NCI-H82 treated with DMSO at 0.1 percent for 48 hours (cell line): ENCODE data around the gene TBL1XR1.

ENCODE experiments used
- DNase-seq: peaks from one replicate; lab custom pipeline; 2025; ENCODE audit not compliant: unreplicated experiment; lab: John Stamatoyannopoulos, UW

Gene TBL1XR1

GRCh38 chr3:177197041-177197726, at the start of gene TBL1XR1:
TBL1XR1 (minus strand) TSS chr3:177197482; CDS start chr3:177064977, 132,505 bp downstream.
- DNase-seq: peak; percentile 94

DNA sequence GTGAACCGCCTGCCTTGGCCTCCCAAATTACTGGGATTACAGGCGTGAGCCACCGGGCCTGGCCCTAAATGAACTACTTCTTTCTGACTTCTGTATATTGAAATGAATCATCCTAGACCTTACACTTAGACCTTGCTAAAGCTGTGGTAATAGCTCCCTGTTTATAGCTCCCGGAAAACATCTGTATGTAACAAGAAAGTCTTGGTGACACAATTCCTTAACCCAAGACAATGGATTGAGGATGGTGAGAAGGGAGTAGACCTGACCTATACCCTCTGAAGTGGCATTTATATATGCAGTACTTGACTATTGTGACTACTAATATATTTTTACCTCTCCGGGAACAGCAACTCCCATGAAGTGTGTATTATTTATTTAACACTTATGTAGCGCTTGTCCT, 48.0 kb upstream of the TBL1XR1 start:
- no peak for DNase-seq

- DNase-seq: no peak
Measured at GRCh38 chr3:177244606-177245005, 47.3 kb upstream of the TBL1XR1 start.

DNA sequence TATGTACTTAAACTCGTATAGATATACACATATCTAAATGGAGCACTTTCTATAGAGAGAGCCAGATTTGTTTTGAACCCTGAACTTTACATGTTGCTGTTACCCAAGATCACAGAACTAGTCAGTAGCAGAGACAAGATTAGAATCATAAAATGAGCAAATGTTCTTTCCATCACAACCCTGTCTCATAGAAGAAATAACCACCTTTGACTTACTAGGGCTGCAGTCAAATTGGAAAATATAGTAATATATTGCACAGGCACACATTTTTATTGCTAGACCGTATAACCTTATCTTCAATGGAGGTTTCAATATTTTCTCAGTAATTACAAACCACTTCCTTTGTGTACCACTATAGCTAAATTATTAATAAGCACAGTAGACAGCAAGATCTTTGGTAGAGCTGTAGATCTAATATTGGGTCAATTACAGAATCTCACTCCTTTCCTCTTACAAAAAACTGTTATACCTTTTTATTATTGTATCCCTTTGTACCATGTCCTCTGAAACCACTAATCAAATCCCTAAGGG, 41.5 kb upstream of the TBL1XR1 start:
- no peak for DNase-seq

DNA sequence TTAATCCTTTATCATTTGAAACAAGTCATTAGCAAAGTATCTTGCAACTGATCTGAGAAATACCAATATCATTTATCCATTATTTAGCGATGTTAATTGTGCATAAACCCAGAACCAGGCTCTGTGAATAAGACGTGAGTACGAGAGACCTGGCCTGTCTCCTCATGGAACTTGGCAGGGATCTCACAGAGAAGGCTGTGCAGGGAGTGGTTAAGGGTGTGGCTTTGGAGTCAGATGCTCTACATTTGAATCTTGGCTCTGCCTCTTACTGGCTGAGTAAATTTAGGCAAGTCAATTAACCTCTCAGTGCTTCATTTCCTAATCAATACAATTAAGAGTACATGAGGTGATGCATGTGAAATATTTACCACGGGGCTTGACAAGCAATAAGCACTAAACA, 39.9 kb upstream of the TBL1XR1 start:
- no peak for DNase-seq

DNA sequence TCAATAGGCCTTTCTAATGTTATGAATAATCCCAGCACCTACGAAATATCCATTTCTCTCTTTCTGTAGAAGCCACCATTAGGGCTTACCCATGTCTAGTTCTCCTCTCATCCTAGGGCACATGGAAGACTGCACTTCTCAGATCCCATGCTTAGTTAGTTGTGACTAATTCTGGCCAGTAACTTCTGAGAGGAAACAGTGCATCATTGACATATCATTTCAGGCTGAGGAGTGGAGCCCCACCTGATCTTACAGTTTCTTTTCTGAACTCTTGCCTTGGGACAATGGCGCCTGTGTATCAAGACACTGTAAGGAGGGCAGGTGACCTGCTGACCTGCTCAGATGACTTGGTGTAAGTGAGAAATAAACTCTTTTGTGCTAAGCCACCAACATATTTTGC, 39.4 kb upstream of the TBL1XR1 start:
- no peak for DNase-seq

GRCh38 chr3:177234121-177234520, 36.8 kb upstream of the TBL1XR1 start:
- DNase-seq: no peak

DNA sequence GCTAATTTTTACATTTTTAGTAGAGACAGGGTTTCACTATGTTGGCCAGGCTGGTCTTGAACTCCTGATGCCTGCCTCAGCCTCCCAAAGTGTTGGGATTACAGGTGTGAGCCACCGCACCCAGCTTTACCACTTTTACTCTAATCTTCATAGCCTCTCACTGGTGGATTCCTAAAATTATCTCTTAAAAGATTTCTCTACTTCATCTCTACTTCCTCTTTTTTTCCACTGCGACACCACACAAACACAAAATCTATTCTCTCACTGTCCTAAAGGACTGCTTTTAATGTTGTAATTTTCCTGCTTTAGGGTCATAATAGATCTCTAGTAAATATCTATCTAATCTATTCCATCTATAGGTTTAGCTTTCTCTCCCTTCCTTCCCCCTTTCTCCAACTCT, 34.0 kb upstream of the TBL1XR1 start:
- DNase-seq: no peak

DNA sequence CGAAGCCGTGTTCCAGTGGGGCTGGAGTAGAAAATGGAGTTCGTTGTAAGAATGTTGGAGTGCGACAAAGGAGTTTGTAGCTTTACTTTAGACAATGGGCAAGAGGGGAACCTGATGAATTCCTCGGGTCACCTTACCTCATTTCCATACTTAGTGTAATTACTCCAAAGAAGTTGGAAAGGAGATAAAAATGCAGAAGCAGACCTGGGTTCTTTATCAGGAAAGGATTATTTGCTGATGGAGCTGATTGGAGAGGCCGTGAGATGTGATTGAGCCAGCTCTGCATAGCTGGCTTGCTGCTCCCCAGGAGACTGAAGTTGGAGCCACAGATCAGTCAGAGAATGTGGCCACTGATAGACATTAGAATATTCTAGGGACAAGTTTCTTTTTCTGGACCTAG, 33.4 kb upstream of the TBL1XR1 start:
- no peak for DNase-seq

GRCh38 chr3:177229791-177230190, 32.5 kb upstream of the TBL1XR1 start:
- DNase-seq: no peak

GRCh38 chr3:177228601-177229190, 31.4 kb upstream of the TBL1XR1 start:
- no peak for DNase-seq

GRCh38 chr3:177224414-177224813, 27.1 kb upstream of the TBL1XR1 start:
- no peak for DNase-seq

- DNase-seq: no peak
Measured at GRCh38 chr3:177221744-177222143, 24.5 kb upstream of the TBL1XR1 start.

GRCh38 chr3:177220136-177220974, 23.1 kb upstream of the TBL1XR1 start:
- DNase-seq: no peak

DNA sequence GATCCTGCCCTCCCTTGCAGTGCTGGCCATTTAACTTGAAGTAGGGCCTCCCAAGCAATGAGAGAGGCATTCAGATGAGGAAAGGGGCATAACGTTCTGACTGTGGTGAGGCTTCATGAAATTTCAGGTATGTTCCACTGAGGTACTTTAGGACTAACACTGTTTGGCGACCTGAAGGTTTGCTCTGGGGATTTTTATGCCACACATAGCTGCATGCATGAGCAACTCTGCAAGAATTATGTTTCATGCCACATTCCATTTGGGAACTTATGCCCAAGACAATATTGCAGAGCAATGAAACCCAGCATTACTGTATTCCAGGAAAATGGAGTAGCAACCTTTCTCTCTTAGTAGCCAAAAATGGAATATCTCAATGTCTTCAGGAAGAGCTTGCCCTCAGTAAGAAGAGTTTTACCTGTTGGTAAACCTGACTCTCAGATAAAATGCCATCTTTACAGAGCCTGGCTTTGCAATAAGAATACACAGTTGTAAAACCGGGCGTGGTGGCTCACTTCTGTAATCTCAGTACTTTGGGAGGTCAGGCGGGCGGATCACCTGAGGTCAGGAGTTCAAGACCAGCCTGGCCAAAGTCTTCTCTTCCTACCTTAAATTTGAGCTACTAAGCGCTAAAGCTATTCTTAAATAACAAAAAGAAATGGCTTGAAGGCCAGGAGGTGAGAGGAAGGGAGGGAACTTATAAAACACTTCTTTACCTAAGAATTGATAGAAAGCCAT, 16.7 kb upstream of the TBL1XR1 start:
- no peak for DNase-seq

DNA sequence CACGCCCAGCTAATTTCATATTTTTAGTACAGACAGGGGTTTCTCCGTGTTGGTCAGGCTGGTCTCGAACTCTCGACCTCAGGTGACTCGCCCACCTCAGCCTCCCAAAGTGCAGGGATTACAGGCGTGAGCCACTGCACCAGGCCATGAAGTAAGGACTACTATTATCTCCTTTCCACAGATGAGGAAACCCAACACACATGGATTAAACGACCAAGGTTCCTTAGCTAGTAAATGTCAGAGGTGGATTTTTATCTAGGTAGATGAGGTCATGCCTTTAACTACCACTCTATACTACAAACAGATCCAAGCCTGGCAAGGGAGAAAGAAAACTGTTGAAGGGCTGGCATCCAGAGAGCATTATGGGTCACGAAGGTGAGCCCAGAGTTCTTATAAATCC, 15.5 kb upstream of the TBL1XR1 start:
- no peak for DNase-seq

DNA sequence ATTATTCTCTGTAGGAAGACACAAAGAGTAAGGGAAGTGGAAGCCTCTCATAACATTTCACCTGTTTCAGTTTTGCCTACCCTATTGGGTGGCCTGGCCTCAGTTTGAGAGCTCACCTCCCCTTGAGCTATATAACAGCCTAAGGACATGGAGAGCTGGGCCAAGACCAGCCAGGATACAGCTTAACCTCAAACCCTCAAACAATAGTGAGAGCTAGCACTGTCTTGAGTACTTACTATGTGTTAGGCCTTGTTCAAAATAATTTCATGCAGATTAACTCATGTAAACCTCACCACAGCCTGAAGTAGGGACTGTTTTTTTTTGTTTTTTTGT, 15.0 kb upstream of the TBL1XR1 start:
- no peak for DNase-seq

- DNase-seq: no peak
Measured at GRCh38 chr3:177211503-177212277, 14.4 kb upstream of the TBL1XR1 start.

DNA sequence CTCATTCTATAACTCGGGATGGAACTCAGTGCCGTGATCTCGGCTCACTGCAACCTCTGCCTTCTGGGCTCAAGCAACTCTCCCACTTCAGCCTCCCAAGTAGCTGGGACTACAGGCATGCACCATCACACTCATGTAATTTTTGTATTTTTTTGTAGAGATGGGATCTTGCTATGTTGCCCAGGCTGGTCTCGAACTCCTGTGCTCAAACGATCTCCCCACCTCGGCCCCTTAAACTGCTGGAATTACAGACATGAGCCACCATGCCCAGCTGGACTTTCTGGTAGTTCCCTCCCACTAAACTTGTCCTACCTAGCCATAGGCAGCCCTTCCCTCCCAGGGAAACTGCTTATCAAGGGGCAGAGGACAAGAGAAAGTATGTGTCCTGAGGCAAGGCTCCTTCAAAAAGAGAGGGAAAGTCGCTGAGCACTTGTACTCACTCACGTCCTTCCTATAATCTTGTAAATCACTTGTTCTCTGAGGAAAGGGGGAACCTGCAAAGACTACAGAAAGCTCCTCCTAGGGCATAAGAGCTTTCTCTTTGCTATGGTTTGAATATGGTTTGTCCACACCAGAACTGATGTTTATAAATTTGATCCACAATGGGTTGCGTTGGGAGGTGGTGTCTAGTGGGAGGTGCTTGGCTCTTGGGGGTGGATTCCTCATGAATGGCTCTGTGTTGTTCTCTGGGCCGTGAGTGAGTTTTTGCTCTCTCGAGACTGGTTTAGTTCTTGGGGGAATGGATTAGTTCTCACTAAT, 13.6 kb upstream of the TBL1XR1 start:
- no peak for DNase-seq

DNA sequence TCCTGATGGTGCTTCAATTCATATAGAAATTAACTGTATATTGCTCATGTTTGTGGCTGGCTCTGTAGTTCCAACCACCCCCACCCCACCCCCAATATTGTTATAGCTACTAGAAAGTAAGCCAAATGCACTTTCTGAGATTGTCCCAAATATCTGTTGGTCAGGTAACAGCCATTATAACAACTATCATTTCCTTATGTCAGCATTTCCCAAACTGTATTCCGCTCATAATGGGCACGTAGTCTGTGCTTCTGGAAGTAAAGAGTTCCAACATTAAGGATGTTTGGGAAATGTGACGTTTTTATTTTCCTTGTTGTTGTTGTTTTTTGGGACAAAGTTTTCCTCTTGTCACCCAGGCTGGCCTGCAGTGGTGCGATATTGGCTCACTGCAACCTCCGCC, 12.2 kb upstream of the TBL1XR1 start:
- no peak for DNase-seq
